Prostate gland (tissue), 2 donors: ENCODE measurements around the gene POU2AF1. TPM values are rescaled to one million over a fixed set of nuclear protein-coding genes. Genes with fewer than 3 reads are reported as not detected.
A peak's percentile ranks its signal among the peaks of the same experiment; 100 is the strongest.
"Not testable (repeated sequence)": the region's sequence is repeated elsewhere in the genome, so short reads cannot be mapped to it uniquely, and the experiment has no call there.

Experiments
- DNase-seq: peaks from one replicate; pipeline ENCODE4 v3.0.0-alpha.2; 2019; ENCODE audit warnings: low spot score
- H3K27ac ChIP-seq, 2 donors: fragments of 200-600 bp; sonication (generic); 2 replicates each; pipeline ENCODE4 v1.5.1; 2017 to 2019
- H3K27me3 ChIP-seq: fragments of 200-600 bp; sonication (generic); replicated peaks from 2 replicates; pipeline ENCODE4 v1.5.1; 2019; ENCODE audit not compliant: insufficient read depth
- H3K36me3 ChIP-seq, 2 donors: fragments of 200-600 bp; sonication (generic); 1 replicate in 1 of 2; 2 replicates in 1 of 2; pipeline versions ENCODE4 v1.5.1 to v1.8.1; 2017 to 2019
- H3K4me1 ChIP-seq: fragments of 200-600 bp; sonication (generic); replicated peaks from 2 replicates; pipeline ENCODE4 v1.5.1; 2019
- H3K4me3 ChIP-seq, 2 donors: fragments of 200-600 bp; sonication (generic); 2 replicates each; pipeline ENCODE4 v1.5.1; 2017 to 2019
- H3K9me3 ChIP-seq: fragments of 200-600 bp; sonication (generic); 2 replicates; pipeline ENCODE4 v1.5.1; 2017
- CTCF ChIP-seq, 4 experiments: fragments of 200-600 bp in 2 of 4; fragments of 450-650 bp in 2 of 4; sonication (generic) in 2 of 4; IDR thresholded peaks; 1 replicate in 3 of 4; 2 replicates in 1 of 4; pipeline ENCODE4 v1.5.1; 2016 to 2019; ENCODE audit warnings: antibody characterized with exemption in 4 of 4, mild to moderate bottlenecking in 2 of 4, moderate library complexity in 2 of 4
- POLR2A ChIP-seq: fragments of 450-650 bp; IDR thresholded peaks from one replicate; pipeline ENCODE4 v1.6.1; 2016; ENCODE audit warnings: antibody characterized with exemption, mild to moderate bottlenecking
- POLR2AphosphoS5 ChIP-seq: sonication (generic); formaldehyde crosslinking; IDR thresholded peaks from one replicate; pipeline ENCODE4 v1.6.1; 2017; ENCODE audit warnings: antibody characterized with exemption
- WGBS: methylation state at CpG from one replicate; pipeline ENCODE4 v1.1.5; 2018; 5-methylcytosine and 5-hydroxymethylcytosine counted together
- intact Hi-C: fragments of 100-400 bp; cut with DNase I; formaldehyde crosslinking; loops from one replicate; pipeline ENCODE4 v1.14.2; 2022
- total RNA-seq, 2 donors: library from RNA; depleted of rRNA; stranded (reverse); fragments of >200 nt; gene quantifications; one replicate each; pipeline ENCODE4 v1.1.0, GENCODE V29; 2016

The POU2AF1 gene
- total RNA-seq, 2 donors from 2014 or later = 0.74 to 1.5 TPM

GRCh38 chr11:111402411-111402810, 23.3 kb upstream of the POU2AF1 start:
- intact Hi-C loops = no loop called here
- Histone ChIP-seq H3K4me1 (no peaks in the 10 kb centered on the region), H3K27ac (no peak overlapping the region), H3K4me3 (no peak overlapping the region), H3K9me3 (no peaks in the 10 kb centered on the region), H3K27me3 (no peaks in the 10 kb centered on the region), H3K36me3 (no peaks in the 10 kb centered on the region)
- WGBS = 47% methylated on average over 3 of the region's 3 CpGs
- DNase-seq = peak; percentile 73
- peak; percentile 71 for TF ChIP-seq POLR2AphosphoS5
- TF ChIP-seq POLR2A = no peak

- H3K27ac ChIP-seq, H3K27me3 ChIP-seq, H3K4me3 ChIP-seq, H3K9me3 ChIP-seq, intact Hi-C loops, H3K36me3 ChIP-seq, DNase-seq, H3K4me1 ChIP-seq: not testable (repeated sequence)
- WGBS = 57% methylated on average over 3 of the region's 3 CpGs
Measured at GRCh38 chr11:111401957-111402356, 22.9 kb upstream of the POU2AF1 start.

GRCh38 chr11:111400595-111400994, 21.5 kb upstream of the POU2AF1 start:
- Histone ChIP-seq H3K4me1 (no peaks in the 10 kb centered on the region), H3K27ac (no peak overlapping the region), H3K27me3 (no peaks in the 10 kb centered on the region), H3K4me3 (no peak overlapping the region), H3K36me3 (no peaks in the 10 kb centered on the region), H3K9me3 (no peaks in the 10 kb centered on the region)
- TF ChIP-seq CTCF (IDR thresholded peaks at IDR 0.05) = no peak
- no peak for DNase-seq
- intact Hi-C loops = no loop called here

GRCh38 chr11:111399187-111400031, 20.3 kb upstream of the POU2AF1 start:
- intact Hi-C loops = no loop called here
- TF ChIP-seq POLR2A = no peak
- TF ChIP-seq CTCF (IDR thresholded peaks at IDR 0.05) = no peak

GRCh38 chr11:111397034-111397433, 18.0 kb upstream of the POU2AF1 start:
- no peak for DNase-seq
- WGBS = 57% methylated on average over 2 of the region's 2 CpGs
- Histone ChIP-seq H3K27me3 (no peaks in the 10 kb centered on the region), H3K27ac (no peak overlapping the region), H3K36me3 (no peaks in the 10 kb centered on the region), H3K4me1 (no peaks in the 10 kb centered on the region), H3K9me3 (no peaks in the 10 kb centered on the region), H3K4me3 (no peak overlapping the region)
- TF ChIP-seq CTCF (IDR thresholded peaks at IDR 0.05) (no peak), POLR2AphosphoS5 (no peak), POLR2A (no peak)
- intact Hi-C loops = no loop called here

More at GRCh38 chr11:111399187-111400031, 20.3 kb upstream of the POU2AF1 start:
- Histone ChIP-seq H3K4me3 (no peak overlapping the region), H3K27ac (no peak overlapping the region), H3K4me1 (no peaks in the 10 kb centered on the region), H3K9me3 (no peaks in the 10 kb centered on the region), H3K27me3 (no peaks in the 10 kb centered on the region), H3K36me3 (no peaks in the 10 kb centered on the region)
- 93% methylated on average over 7 of the region's 7 CpGs for WGBS
- DNase-seq = no peak

GRCh38 chr11:111395749-111396148, 16.7 kb upstream of the POU2AF1 start:
- H3K4me3 ChIP-seq = no peak overlapping the region
- H3K4me1 ChIP-seq = no peaks in the 10 kb centered on the region
- DNase-seq = no peak
- no peak overlapping the region for H3K27ac ChIP-seq
- H3K9me3 ChIP-seq = no peaks in the 10 kb centered on the region
- no peaks in the 10 kb centered on the region for H3K27me3 ChIP-seq
- intact Hi-C loops = no loop called here
- no peak for TF ChIP-seq POLR2AphosphoS5
- no peak for TF ChIP-seq CTCF (IDR thresholded peaks at IDR 0.05)
- no peaks in the 10 kb centered on the region for H3K36me3 ChIP-seq
- WGBS = 95% methylated on average over 7 of the region's 7 CpGs
